Activated T-cell treated with anti-CD3 and anti-CD28 coated beads, Interleukin-2, amount 50 U/mL, for 72 hours (primary cell): ENCODE results near the gene RPL29. TPM values are rescaled to one million over a fixed set of nuclear protein-coding genes. Genes with fewer than 3 reads are reported as not detected.

ENCODE experiments used
- ATAC-seq, 2 donors: fragments of 150-1000 bp; cut with Tn5 transposase; replicated peaks in 1 of 2; 2 replicates each; pipeline ENCODE4 v1.10.0; 2021; ENCODE audit warnings: moderate library complexity in 2 of 2, mild to moderate bottlenecking in 1 of 2
- DNase-seq, 2 donors: peaks; one replicate each; pipeline ENCODE4 v3.0.0; 2021 to 2022; ENCODE audit warnings: mixed read lengths in 1 of 2
- H3K27ac Mint-ChIP-seq: one replicate; pipeline ENCODE4 v1.8.0; 2022; ENCODE audit warnings: mild to moderate bottlenecking, moderate library complexity, mixed read lengths
- H3K27me3 Mint-ChIP-seq: one replicate; pipeline ENCODE4 v1.8.0; 2022; ENCODE audit warnings: low read depth, mixed read lengths
- H3K36me3 Mint-ChIP-seq, 2 donors: one replicate each; pipeline ENCODE4 v1.8.0; 2022; ENCODE audit warnings: mixed read lengths in 2 of 2, mild to moderate bottlenecking in 1 of 2; ENCODE audit not compliant: insufficient read depth in 2 of 2
- H3K4me1 Mint-ChIP-seq: one replicate; pipeline ENCODE4 v1.8.0; 2022; ENCODE audit warnings: low read depth, mixed read lengths
- H3K4me3 Mint-ChIP-seq, 2 donors: one replicate each; pipeline ENCODE4 v1.8.0; 2022; ENCODE audit warnings: mild to moderate bottlenecking in 2 of 2, mixed read lengths in 2 of 2, moderate library complexity in 2 of 2
- H3K9me3 Mint-ChIP-seq, 2 donors: one replicate each; pipeline ENCODE4 v1.8.0; 2022; ENCODE audit warnings: mixed read lengths in 2 of 2
- total RNA-seq, 2 donors: library from RNA; stranded (reverse); gene quantifications; one replicate each; pipeline ENCODE4 v1.2.3, GENCODE V29; 2022

The RPL29 gene
- total RNA-seq, 2 donors from 2014 or later = 1,676 to 1,838 TPM

- Mint-ChIP-seq H3K4me1 (peaks cover 39% of the 10 kb centered on the region), H3K27ac (peak overlapping the region; percentile 47), H3K4me3 (peak overlapping the region; percentile 92 to 99), H3K36me3 (peaks cover 0 to 1% of the 10 kb centered on the region in 2 donors), H3K9me3 (no peaks in the 10 kb centered on the region), H3K27me3 (no peaks in the 10 kb centered on the region)
- ATAC-seq = peak; percentile 46 to 57
- DNase-seq = peak; percentile 54 to 62
Observed at GRCh38 chr3:51982352-51982837, 13.3 kb downstream of the RPL29 start.

GRCh38 chr3:51980253-51980652, 15.4 kb downstream of the RPL29 start:
- DNase-seq (no peak), ATAC-seq (no peak)
- H3K4me1 Mint-ChIP-seq = peaks cover 54% of the 10 kb centered on the region
- no peaks in the 10 kb centered on the region for H3K27me3 Mint-ChIP-seq
- H3K9me3 Mint-ChIP-seq = no peaks in the 10 kb centered on the region
- H3K4me3 Mint-ChIP-seq = no peak overlapping the region
- peaks cover 0 to 1% of the 10 kb centered on the region in 2 donors for H3K36me3 Mint-ChIP-seq
- no peak overlapping the region for H3K27ac Mint-ChIP-seq

DNA sequence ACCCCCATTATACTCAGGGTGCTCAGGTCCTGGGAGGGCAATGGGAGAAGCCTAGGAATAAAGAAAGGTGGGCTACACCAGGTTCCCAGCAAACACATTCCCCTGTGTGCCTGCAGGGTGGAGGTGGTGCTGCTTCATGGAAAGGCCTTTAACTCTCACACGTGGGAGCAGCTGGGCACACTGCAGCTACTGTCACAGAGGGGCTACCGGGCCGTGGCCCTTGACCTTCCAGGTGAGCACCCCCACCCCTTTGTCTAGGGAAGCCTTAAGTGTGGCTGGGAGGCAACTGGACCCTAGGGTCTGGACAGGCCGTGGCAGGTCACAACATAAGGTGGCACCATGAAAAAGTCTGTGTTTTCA, 17.6 kb downstream of the RPL29 start:
- Mint-ChIP-seq H3K27ac (no peak overlapping the region), H3K9me3 (no peaks in the 10 kb centered on the region), H3K4me1 (peaks cover 48% of the 10 kb centered on the region), H3K27me3 (no peaks in the 10 kb centered on the region), H3K4me3 (no peak overlapping the region), H3K36me3 (peaks cover 0 to 6% of the 10 kb centered on the region in 2 donors)
- DNase-seq = no peak
- ATAC-seq = no peak

GRCh38 chr3:51977446-51978142, 18.1 kb downstream of the RPL29 start:
- H3K36me3 Mint-ChIP-seq = peaks cover 0 to 6% of the 10 kb centered on the region in 2 donors
- DNase-seq (peak; percentile 31 to 33), ATAC-seq (no peak)
- peak overlapping the region; percentile 8 for H3K27ac Mint-ChIP-seq
- peak overlapping the region in 1 of 2 donors; percentile 26 for H3K4me3 Mint-ChIP-seq
- H3K27me3 Mint-ChIP-seq = no peaks in the 10 kb centered on the region
- H3K9me3 Mint-ChIP-seq = no peaks in the 10 kb centered on the region
- peaks cover 44% of the 10 kb centered on the region for H3K4me1 Mint-ChIP-seq

GRCh38 chr3:51975852-51976549, 19.7 kb downstream of the RPL29 start:
- DNase-seq (peak; percentile 36 to 38), ATAC-seq (no peak)
- Mint-ChIP-seq H3K27ac (no peak overlapping the region), H3K9me3 (no peaks in the 10 kb centered on the region), H3K27me3 (no peaks in the 10 kb centered on the region), H3K36me3 (peaks cover 0 to 6% of the 10 kb centered on the region in 2 donors), H3K4me3 (peak overlapping the region; percentile 83 to 99), H3K4me1 (peaks cover 30% of the 10 kb centered on the region)

DNA sequence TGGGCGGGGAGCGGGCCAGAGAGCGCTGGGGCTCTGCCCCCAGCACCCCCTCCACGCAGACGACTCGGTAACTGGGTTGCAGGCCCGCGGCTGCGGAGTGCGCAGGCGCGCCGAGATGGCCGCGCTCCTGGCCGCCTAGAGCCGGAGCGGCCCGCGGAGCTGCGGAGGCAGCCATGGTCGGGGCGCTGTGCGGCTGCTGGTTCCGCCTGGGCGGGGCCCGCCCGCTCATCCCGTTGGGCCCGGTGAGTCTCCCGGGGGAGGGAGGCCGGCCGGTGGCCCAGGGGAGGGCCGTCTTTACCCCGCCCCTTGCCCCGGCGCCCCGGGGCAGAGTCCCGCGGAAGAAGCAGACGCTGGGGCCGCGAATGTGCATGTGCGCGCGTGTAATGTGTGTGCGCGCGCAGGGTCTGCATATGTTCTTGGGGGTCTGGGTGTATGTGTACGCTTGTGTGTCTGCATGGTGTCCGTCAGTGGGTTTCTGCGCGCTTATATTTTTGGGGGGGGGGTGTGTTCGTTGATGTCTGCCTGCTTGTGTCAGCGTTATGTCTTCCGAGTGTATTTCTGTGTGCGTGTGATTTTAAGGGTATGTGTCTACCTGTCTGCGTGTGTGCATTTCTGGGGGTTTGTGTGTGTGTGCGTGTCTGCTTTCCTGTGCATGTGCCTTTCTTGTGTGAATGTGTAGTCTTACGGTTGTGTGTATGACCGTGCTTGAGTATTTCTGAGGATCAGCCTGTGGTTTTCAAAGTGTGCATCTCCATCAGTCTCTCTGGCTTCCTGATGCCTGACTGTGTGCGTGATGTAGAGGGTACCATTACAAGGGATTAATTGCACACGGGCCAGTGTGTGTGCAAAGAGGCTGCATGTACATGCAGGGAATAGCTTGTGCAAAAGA, 20.5 kb downstream of the RPL29 start, which contains the start of gene ABHD14A:
Gene ABHD14A, plus strand, starts transcription at position 102 of the 889 bp plus-strand sequence. Its CDS starts 72 bp downstream, at position 174.
- DNase-seq (peak; percentile 82 to 83), ATAC-seq (peak; percentile 83 to 85)
- Mint-ChIP-seq H3K27ac (peak within 1 kb of the TSS; percentile 96), H3K4me3 (peak within 1 kb of the TSS; percentile 98 to 99), H3K9me3 (no peaks in the 10 kb centered on the region), H3K27me3 (no peaks in the 10 kb centered on the region), H3K4me1 (peaks cover 30% of the 10 kb centered on the region), H3K36me3 (peaks cover 0 to 5% of the 10 kb centered on the region in 2 donors)

DNA sequence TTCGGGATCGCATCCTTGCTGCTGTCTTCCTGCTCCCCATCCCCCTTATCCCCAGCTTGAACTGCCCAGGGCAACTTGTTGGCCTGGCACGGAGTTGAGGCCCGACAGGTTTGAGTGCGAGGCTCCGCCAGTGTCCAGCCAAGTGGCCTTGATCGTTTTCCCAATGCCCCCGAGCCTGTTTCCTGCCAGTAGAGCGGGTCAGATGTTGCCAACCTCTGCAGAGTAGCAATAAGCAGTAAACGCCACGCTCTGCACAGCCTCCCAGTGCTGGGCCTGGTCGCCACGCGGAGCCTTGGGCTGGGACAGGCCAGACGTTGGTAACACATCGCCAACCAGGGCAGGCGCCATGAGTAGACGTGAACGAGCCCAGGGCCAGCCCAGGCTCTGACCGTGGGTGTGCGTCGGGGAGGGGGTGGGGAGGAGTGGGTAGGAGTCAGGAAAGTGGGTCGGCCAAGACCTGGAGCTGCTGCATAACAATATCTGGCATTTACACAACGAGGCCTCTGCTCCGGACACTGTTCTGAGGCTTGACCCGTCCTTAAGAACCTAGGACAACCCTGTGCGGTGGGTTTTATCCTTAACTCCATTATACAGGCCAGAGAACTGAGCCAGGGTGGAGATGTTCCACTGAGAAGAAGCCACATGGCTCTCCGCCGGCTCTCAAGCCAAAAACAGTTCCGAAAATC, 21.3 kb downstream of the RPL29 start:
- Mint-ChIP-seq H3K36me3 (peaks cover 0 to 5% of the 10 kb centered on the region in 2 donors), H3K27ac (peak overlapping the region; percentile 21), H3K4me3 (peak overlapping the region; percentile 98 to 99), H3K9me3 (no peaks in the 10 kb centered on the region), H3K27me3 (no peaks in the 10 kb centered on the region), H3K4me1 (peaks cover 30% of the 10 kb centered on the region)
- peak in 1 of 2 donors; percentile 29 for DNase-seq
- peak; percentile 19 to 30 for ATAC-seq

DNA sequence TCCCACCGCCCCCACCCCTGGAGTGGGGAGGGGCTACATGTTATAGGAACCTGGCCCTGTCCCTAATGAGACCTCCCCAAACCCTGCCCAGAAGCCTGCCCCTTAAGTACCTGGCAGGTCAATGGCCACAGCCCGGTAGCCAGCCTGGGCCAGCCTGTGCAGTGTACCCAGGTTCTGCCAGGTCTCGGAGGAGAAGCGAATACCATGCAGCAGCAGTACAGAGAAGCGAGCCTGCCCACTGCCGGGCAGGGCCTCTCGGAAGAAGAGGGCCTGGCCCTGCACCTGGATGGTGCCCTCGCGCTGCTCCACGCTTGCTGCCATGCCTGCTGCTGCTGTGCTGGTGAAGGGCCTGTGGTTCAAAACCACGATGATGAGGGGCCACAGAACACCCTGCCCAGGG, 24.3 kb downstream of the RPL29 start:
- DNase-seq (no peak), ATAC-seq (no peak)
- Mint-ChIP-seq H3K9me3 (no peaks in the 10 kb centered on the region), H3K27ac (no peak overlapping the region), H3K4me1 (peaks cover 37% of the 10 kb centered on the region), H3K36me3 (peaks cover 0 to 5% of the 10 kb centered on the region in 2 donors), H3K27me3 (no peaks in the 10 kb centered on the region), H3K4me3 (peak overlapping the region in 1 of 2 donors; percentile 6)

DNA sequence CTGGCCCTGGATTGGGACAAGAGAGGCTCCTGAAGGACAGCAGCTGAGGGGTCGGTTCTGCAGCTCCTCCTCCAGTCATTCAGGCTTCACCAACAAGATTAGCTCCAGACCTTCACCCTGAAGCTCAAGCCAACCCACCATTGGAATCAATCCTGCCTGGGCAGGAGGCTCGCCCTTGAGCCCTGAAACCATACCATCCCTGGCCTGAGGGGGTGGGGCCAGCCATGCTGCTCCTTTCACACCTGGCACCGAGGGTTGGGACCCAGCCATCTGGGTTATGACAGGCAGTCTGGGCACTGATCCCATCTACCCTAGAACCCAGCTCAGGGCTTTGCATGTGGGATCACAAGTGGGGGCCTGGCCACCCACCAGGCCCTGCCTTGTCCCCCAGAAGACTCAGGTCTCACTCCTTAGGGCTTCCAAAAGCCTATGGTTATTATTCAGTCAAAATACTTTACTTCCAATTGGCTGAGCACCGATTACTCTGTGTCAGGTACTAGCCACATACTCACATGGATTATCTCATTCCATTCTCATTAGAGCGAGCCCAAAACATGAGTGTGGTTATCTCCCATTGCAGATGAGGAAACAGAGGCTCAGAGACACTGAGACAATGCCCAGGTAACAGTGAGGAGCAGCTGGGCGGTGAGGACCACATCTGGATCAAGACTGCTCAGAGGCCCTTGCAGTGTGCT, 24.9 kb downstream of the RPL29 start:
- Mint-ChIP-seq H3K4me3 (no peak overlapping the region), H3K27ac (no peak overlapping the region), H3K4me1 (peaks cover 37% of the 10 kb centered on the region), H3K9me3 (no peaks in the 10 kb centered on the region), H3K27me3 (no peaks in the 10 kb centered on the region), H3K36me3 (peaks cover 0 to 5% of the 10 kb centered on the region in 2 donors)
- DNase-seq = no peak
- no peak for ATAC-seq

- peaks cover 6% of the 10 kb centered on the region for H3K27me3 Mint-ChIP-seq
- DNase-seq (no peak), ATAC-seq (no peak)
- H3K9me3 Mint-ChIP-seq = no peaks in the 10 kb centered on the region
- peaks cover 30% of the 10 kb centered on the region for H3K4me1 Mint-ChIP-seq
- H3K36me3 Mint-ChIP-seq = peaks cover 0 to 5% of the 10 kb centered on the region in 2 donors
- no peak overlapping the region for H3K27ac Mint-ChIP-seq
- H3K4me3 Mint-ChIP-seq = no peak overlapping the region
Observed at GRCh38 chr3:51969841-51970240, 25.9 kb downstream of the RPL29 start.

DNA sequence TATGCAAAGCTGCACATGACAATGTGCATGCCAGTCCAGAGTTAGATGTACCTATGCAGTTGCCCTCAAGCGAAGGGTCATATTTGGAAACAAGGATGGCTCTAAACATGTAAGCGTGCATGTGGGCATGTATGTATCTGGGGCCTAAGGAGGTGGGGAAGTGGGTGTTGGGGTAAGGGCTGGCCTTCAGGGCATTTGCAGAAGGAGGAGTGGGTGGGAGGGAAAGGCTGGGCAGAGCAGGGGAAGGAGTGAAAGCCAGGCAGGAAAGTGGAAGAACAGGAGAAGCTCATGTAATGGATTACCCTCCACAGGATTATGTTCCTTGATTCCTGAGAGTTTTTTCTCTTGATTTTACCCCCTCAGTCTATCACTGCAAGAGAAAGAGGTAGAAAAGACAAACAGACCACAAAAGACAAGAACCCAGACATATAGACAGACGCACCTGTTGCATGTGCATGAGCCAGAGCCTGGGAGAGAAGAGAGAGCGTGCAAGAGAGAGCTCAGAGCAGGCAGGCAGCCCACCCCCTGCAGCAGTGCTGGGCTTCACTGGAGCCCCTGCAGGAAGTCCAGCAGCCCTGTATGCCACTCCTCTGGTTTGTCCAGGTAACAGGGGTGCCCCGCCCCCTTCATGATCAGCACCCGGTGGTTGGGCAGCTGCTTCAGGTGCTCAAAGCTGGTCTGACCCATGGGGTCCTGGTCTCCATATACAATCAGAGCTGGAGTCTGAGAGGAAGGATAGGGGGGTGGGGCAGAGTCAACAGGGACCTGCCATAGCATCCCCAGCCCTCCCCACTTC, 26.6 kb downstream of the RPL29 start:
- H3K4me1 Mint-ChIP-seq = peaks cover 24% of the 10 kb centered on the region
- H3K9me3 Mint-ChIP-seq = no peaks in the 10 kb centered on the region
- H3K36me3 Mint-ChIP-seq = peaks cover 0 to 5% of the 10 kb centered on the region in 2 donors
- ATAC-seq = no peak
- peaks cover 6% of the 10 kb centered on the region for H3K27me3 Mint-ChIP-seq
- DNase-seq = no peak
- no peak overlapping the region for H3K27ac Mint-ChIP-seq
- peak overlapping the region in 1 of 2 donors; percentile 89 for H3K4me3 Mint-ChIP-seq
